Subcutaneous adipose tissue (tissue), 4 donors: ENCODE results near the gene R3HCC1L. TPM values are rescaled to one million over a fixed set of nuclear protein-coding genes. Genes with fewer than 3 reads are reported as not detected.

Experiments used
- CTCF ChIP-seq: fragments of 450-650 bp; IDR thresholded peaks from one replicate; pipeline ENCODE4 v1.5.1; 2016; ENCODE audit warnings: low read depth, mild to moderate bottlenecking, control low read depth, antibody characterized with exemption, moderate library complexity
- total RNA-seq, 4 donors: library from RNA; depleted of rRNA; stranded (reverse); fragments of >200 nt; gene quantifications; one replicate each; pipeline ENCODE4 v1.1.0, GENCODE V29; 2016

Gene R3HCC1L
- total RNA-seq, 4 donors from 2014 or later = 15.2 to 21.1 (median 20.3) TPM

- no peak for TF ChIP-seq CTCF
These were observed 37.3 kb upstream of the R3HCC1L start for GRCh38 chr10:98097175-98097574.

- no peak for TF ChIP-seq CTCF
These were observed 36.8 kb upstream of the R3HCC1L start for GRCh38 chr10:98097616-98098015.

GRCh38 chr10:98098247-98098646 is 36.2 kb upstream of the R3HCC1L start:
- TF ChIP-seq CTCF = no peak

GRCh38 chr10:98100476-98100875 is 34.0 kb upstream of the R3HCC1L start:
- TF ChIP-seq CTCF = no peak

- no peak for TF ChIP-seq CTCF
These were observed 33.1 kb upstream of the R3HCC1L start for GRCh38 chr10:98101366-98101765.

GRCh38 chr10:98104125-98104524 is 30.3 kb upstream of the R3HCC1L start:
- no peak for TF ChIP-seq CTCF

- TF ChIP-seq CTCF = no peak
These were observed 27.9 kb upstream of the R3HCC1L start for GRCh38 chr10:98106531-98106930.
